Activated T-helper 1 cell treated with Interleukin-2 at 50 U/mL for 16 hours (primary cell): ENCODE results near the gene TCEAL5.
"Not testable (repeated sequence)": the region's sequence is repeated elsewhere in the genome, so short reads cannot be mapped to it uniquely, and the experiment has no call there.

Source experiments
- DNase-seq: peaks from one replicate; pipeline ENCODE4 v3.0.0-alpha.2; 2020; ENCODE audit warnings: low read depth

The TCEAL5 gene

GRCh38 chrX:103234869-103235268 lies 41.7 kb downstream of the TCEAL5 start:
- DNase-seq: no peak

GRCh38 chrX:103233263-103233662 lies 43.3 kb downstream of the TCEAL5 start:
- no peak for DNase-seq

- DNase-seq: not testable (repeated sequence)
Observed at GRCh38 chrX:103225918-103226317, 50.6 kb downstream of the TCEAL5 start.
